GM12864 (cell line): Measurements from ENCODE around the gene ELMO1.
A peak's percentile ranks its signal among the peaks of the same experiment; 100 is the strongest.

ENCODE experiments used
- DNase-seq: peaks from one replicate; pipeline ENCODE4 v3.0.0-alpha.2; 2011; ENCODE audit warnings: low read depth
- H3K4me3 ChIP-seq: 2 replicates; pipeline ENCODE4 v1.5.1; 2011; ENCODE audit warnings: mild to moderate bottlenecking, low read depth, low read length, control low read depth
- CTCF ChIP-seq: IDR thresholded peaks from 2 replicates; pipeline ENCODE4 v1.5.1; 2011; ENCODE audit warnings: low read depth, mild to moderate bottlenecking, moderate library complexity, low read length, control low read depth, inconsistent platforms; ENCODE audit errors: missing control alignments

Gene ELMO1

DNA sequence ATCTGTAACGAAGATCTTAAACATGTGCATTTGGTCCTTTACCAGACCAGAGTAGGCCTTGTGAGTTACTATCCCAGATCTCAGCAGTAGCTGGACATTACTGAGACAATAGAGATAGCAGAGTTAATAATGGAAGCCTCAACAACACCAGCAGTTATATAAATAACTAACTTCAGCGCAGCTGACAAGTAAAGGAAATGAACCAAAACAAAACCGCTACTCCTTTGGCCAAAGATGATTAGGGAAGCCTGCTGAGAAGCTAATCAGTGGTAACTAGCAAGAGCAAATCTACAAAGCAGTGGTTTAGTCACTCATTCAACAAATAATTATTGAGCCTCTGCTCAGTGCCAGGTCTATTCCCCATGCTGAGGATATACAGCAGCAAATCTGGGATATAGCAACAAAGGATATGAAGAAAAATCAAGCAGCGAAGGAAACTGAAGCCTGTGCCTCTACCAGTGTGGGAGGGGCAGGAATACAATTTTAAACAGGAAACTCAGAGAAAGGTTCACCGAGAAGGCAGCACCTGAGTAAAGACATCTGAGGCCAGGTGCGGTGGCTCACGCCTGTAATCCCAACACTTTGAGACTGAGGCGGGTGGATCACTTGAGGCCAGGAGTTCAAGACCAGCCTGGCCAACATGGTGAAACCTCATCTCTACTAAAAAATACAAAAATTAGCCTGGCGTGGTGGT is 103.6 kb downstream of the ELMO1 start:
- TF ChIP-seq CTCF = no peak
- H3K4me3 ChIP-seq = no peak overlapping the region
- DNase-seq = no peak

- DNase-seq = peak; percentile 67
- TF ChIP-seq CTCF = peak; percentile 52
- H3K4me3 ChIP-seq = peak overlapping the region; percentile 77
Measured at GRCh38 chr7:37342688-37343471, 105.8 kb downstream of the ELMO1 start.

DNA sequence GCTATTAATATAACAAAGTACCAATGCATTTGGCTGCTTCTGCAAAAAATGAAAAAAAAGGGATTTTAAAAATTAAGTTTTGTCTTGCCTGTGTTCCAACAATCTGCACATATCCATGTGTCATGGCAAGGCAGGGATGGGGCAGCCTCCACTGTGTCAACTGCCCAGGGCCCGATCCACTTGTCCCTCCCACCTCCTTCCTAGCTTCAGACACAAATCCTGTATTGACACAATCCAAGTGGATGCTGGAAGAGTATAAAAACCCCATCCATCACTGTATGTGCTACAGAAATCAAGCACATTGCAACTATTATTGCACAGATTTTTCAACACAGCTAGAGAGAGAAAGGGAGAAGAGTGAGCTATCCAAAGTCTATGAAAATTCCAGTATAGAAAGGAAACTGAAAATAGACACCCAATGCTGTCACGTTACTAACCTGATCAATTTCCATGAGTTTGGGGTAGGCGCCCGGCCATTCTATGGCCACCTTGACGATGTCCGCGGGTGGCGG is 106.4 kb downstream of the ELMO1 start:
- no peak for TF ChIP-seq CTCF
- H3K4me3 ChIP-seq = peak overlapping the region; percentile 77
- no peak for DNase-seq

GRCh38 chr7:37341033-37341630 is 107.5 kb downstream of the ELMO1 start:
- DNase-seq = no peak
- H3K4me3 ChIP-seq = peak overlapping the region; percentile 77
- no peak for TF ChIP-seq CTCF

GRCh38 chr7:37338966-37339365 is 109.7 kb downstream of the ELMO1 start:
- H3K4me3 ChIP-seq = no peak overlapping the region; the same call in 1 of the 2 replicates

DNA sequence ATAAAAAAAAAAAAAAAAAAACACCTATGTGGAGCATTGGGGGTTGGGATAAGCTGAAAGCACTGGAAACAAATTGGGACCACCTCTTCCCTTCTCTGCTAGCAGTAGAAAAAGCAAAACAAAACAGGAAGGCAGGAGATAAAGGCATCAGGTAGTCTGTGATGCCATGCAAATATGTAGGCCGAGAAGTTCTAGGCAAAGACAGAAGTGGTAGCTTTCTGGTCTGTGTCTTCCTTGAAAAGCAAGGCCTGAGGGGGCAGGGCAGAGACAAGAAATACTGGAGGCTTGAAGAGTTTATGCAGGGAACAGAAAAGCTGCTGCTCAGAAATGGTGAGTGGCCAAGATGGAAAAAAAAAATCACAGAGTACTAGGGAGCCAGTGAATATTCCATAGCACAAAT is 111.1 kb downstream of the ELMO1 start:
- no peak for TF ChIP-seq CTCF
- no peak for DNase-seq

More at GRCh38 chr7:37338966-37339365, 109.7 kb downstream of the ELMO1 start:
- no peak for DNase-seq
- TF ChIP-seq CTCF = no peak

More for the DNA sequence above, 111.1 kb downstream of the ELMO1 start:
- H3K4me3 ChIP-seq = no peak overlapping the region; the same call in 1 of the 2 replicates
